ENCODE measurements around the gene CRIP1. TPM values are rescaled to one million over a fixed set of nuclear protein-coding genes. Genes with fewer than 3 reads are reported as not detected.

The CRIP1 gene
- total RNA-seq, 2 experiments from 2014 or later, result 182 to 186 TPM

DNA sequence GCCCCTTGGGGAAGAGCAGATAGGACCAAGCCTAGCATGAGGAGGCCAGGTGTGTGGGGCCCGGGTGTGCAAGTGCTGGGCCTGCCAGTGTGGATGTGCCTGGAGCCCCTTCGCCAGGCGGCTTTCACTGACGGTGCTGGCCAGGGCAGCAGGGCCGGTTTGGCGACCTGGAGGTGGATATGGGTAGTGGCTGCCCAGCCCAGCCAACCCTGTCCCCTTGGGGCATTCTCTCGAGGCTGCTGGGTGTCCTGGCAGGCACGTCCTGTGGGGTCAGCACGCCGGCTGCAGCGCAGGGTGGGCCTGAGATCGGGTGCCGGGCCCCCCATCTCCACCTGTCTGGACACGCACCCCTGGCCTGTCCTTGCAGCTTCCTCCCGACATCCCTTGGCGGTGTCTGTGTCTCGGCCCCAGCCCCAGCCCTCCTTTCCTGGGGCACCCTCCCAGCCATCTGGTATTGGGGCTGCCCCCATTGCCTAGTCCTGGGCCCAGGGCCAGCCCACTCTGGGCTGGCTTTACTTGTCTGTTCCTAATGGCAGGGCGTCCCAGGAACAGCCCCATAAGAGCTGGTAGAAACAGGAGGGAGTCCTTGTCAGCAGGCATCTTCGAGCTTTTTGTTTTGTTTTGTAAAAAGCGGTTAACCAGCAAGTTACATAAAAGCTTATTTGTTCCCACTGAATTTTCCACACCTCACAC is 19.3 kb upstream of the CRIP1 start:
- Mint-ChIP-seq H3K4me3 (no peak overlapping the region), H3K4me1 (no peaks in the 10 kb centered on the region), H3K36me3 (ENCODE audit: low read depth) (peaks cover 8% of the 10 kb centered on the region), H3K27me3 (no peaks in the 10 kb centered on the region), H3K9me3 (ENCODE audit: low read depth) (no peaks in the 10 kb centered on the region), H3K27ac (no peak overlapping the region)
- POLR2A ChIA-PET, result no interaction called here
- CTCF ChIA-PET, result interaction anchor here (0.7 to 1.3 kb wide), 2 partner anchors 22 to 101 kb away, joined by 3 read pairs; no protein-coding TSS in a partner anchor
- no peak for ATAC-seq
- DNase-seq, result no peak
- intact Hi-C loops (cut with DNase I, micrococcal nuclease), result no loop called here

GRCh38 chr14:105467942-105468471 is 18.7 kb upstream of the CRIP1 start:
- Mint-ChIP-seq H3K9me3 (ENCODE audit: low read depth) (no peaks in the 10 kb centered on the region), H3K27me3 (no peaks in the 10 kb centered on the region), H3K4me3 (no peak overlapping the region), H3K4me1 (no peaks in the 10 kb centered on the region), H3K27ac (no peak overlapping the region), H3K36me3 (ENCODE audit: low read depth) (peaks cover 6% of the 10 kb centered on the region)
- ChIA-PET POLR2A (no interaction called here), CTCF (interaction anchor here (0.7 to 1.3 kb wide), 2 partner anchors 21 to 102 kb away, joined by 3 read pairs; no protein-coding TSS in a partner anchor)
- DNase-seq, result no peak
- no peak for ATAC-seq
- intact Hi-C loops (cut with DNase I, micrococcal nuclease), result no loop called here

DNA sequence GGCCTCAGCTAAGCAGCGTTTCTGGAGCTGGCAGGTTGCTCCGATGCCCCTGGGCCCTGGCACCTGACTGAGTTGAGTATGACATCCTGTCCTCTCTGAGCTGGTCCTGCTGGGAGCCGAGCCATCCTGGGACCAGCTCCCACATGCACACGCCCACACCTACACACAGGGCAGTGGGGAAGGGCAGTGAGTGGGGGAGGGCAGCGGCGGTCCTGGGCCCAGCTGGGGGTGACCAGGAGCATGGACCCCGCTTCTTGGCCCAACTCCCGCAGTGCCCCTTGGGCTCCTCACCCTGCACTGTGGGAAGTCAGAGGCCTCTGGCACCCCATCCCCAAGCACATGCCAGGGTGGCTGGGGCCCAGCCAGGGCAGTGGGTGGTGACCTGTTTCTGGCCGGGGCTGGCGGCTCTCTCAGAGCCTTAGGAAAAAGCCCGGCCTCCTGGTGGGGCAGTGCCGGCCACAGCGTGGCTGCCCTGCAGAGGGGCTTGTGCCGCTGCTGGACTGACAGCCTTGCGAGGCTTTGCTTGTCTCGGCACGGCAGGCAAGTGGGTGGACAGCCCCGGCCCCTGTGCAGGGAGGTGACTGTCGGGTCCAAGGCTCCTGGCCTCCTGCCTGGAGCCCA is 18.0 kb upstream of the CRIP1 start:
- no peaks in the 10 kb centered on the region for H3K27me3 Mint-ChIP-seq
- ChIA-PET CTCF (no interaction called here), POLR2A (no interaction called here)
- H3K4me1 Mint-ChIP-seq, result no peaks in the 10 kb centered on the region
- no peak overlapping the region for H3K4me3 Mint-ChIP-seq
- peaks cover 1% of the 10 kb centered on the region for H3K36me3 Mint-ChIP-seq (ENCODE audit: low read depth)
- DNase-seq (no peak), ATAC-seq (no peak)
- intact Hi-C loops (cut with DNase I, micrococcal nuclease), result no loop called here
- H3K9me3 Mint-ChIP-seq (ENCODE audit: low read depth), result no peaks in the 10 kb centered on the region
- H3K27ac Mint-ChIP-seq, result no peak overlapping the region

- Mint-ChIP-seq H3K4me1 (no peaks in the 10 kb centered on the region), H3K27ac (no peak overlapping the region), H3K4me3 (no peak overlapping the region), H3K36me3 (ENCODE audit: low read depth) (no peaks in the 10 kb centered on the region), H3K27me3 (no peaks in the 10 kb centered on the region), H3K9me3 (ENCODE audit: low read depth) (no peaks in the 10 kb centered on the region)
- ATAC-seq, result no peak
- CTCF ChIA-PET, result interaction anchor here (0.9 to 1.4 kb wide), 2 partner anchors 19 to 20 kb away, joined by 3 read pairs; no protein-coding TSS in a partner anchor
- DNase-seq, result no peak
- intact Hi-C loops (cut with DNase I, micrococcal nuclease), result loop anchor here in 1 of 2 experiments (5.0 kb wide), 1 partner anchor 47 kb away; no protein-coding TSS in a partner anchor
- POLR2A ChIA-PET, result no interaction called here
Observed at GRCh38 chr14:105469456-105470349, 17.0 kb upstream of the CRIP1 start.

GRCh38 chr14:105470350-105471296 is 16.1 kb upstream of the CRIP1 start:
- H3K27me3 Mint-ChIP-seq, result no peaks in the 10 kb centered on the region
- ChIA-PET POLR2A (interaction anchor here (1.2 kb wide), 1 partner anchor 19 kb away, joined by 3 read pairs; no protein-coding TSS in a partner anchor), CTCF (interaction anchor here (1.4 kb wide), 1 partner anchor 19 kb away, joined by 3 read pairs; no protein-coding TSS in a partner anchor)
- no peaks in the 10 kb centered on the region for H3K36me3 Mint-ChIP-seq (ENCODE audit: low read depth)
- no peak overlapping the region for H3K4me3 Mint-ChIP-seq
- no peaks in the 10 kb centered on the region for H3K4me1 Mint-ChIP-seq
- intact Hi-C loops (cut with DNase I, micrococcal nuclease), result loop anchor here in 1 of 2 experiments (5.0 kb wide), 1 partner anchor 48 kb away; no protein-coding TSS in a partner anchor
- DNase-seq, result no peak
- no peaks in the 10 kb centered on the region for H3K9me3 Mint-ChIP-seq (ENCODE audit: low read depth)
- no peak for ATAC-seq
- no peak overlapping the region for H3K27ac Mint-ChIP-seq

GRCh38 chr14:105471297-105471821 is 15.3 kb upstream of the CRIP1 start:
- Mint-ChIP-seq H3K36me3 (ENCODE audit: low read depth) (no peaks in the 10 kb centered on the region), H3K9me3 (ENCODE audit: low read depth) (no peaks in the 10 kb centered on the region), H3K27ac (no peak overlapping the region), H3K4me3 (no peak overlapping the region), H3K27me3 (no peaks in the 10 kb centered on the region), H3K4me1 (no peaks in the 10 kb centered on the region)
- DNase-seq (no peak), ATAC-seq (no peak)
- ChIA-PET CTCF (interaction anchor here (1.4 kb wide), 1 partner anchor 18 kb away, joined by 3 read pairs; no protein-coding TSS in a partner anchor), POLR2A (interaction anchor here (1.2 kb wide), 1 partner anchor 18 kb away, joined by 3 read pairs; no protein-coding TSS in a partner anchor)
- intact Hi-C loops (cut with DNase I, micrococcal nuclease), result loop anchor here in 1 of 2 experiments (5.0 kb wide), 1 partner anchor 49 kb away; no protein-coding TSS in a partner anchor

GRCh38 chr14:105471823-105472485 is 14.7 kb upstream of the CRIP1 start:
- Mint-ChIP-seq H3K36me3 (ENCODE audit: low read depth) (no peaks in the 10 kb centered on the region), H3K27ac (no peak overlapping the region), H3K9me3 (ENCODE audit: low read depth) (no peaks in the 10 kb centered on the region), H3K4me1 (no peaks in the 10 kb centered on the region), H3K4me3 (no peak overlapping the region), H3K27me3 (no peaks in the 10 kb centered on the region)
- ChIA-PET CTCF (no interaction called here), POLR2A (interaction anchor here (1.2 kb wide), 1 partner anchor 18 kb away, joined by 3 read pairs; no protein-coding TSS in a partner anchor)
- intact Hi-C loops (cut with DNase I, micrococcal nuclease), result loop anchor here in 1 of 2 experiments (5.0 kb wide), 1 partner anchor 50 kb away; no protein-coding TSS in a partner anchor
- no peak for ATAC-seq
- DNase-seq, result no peak

DNA sequence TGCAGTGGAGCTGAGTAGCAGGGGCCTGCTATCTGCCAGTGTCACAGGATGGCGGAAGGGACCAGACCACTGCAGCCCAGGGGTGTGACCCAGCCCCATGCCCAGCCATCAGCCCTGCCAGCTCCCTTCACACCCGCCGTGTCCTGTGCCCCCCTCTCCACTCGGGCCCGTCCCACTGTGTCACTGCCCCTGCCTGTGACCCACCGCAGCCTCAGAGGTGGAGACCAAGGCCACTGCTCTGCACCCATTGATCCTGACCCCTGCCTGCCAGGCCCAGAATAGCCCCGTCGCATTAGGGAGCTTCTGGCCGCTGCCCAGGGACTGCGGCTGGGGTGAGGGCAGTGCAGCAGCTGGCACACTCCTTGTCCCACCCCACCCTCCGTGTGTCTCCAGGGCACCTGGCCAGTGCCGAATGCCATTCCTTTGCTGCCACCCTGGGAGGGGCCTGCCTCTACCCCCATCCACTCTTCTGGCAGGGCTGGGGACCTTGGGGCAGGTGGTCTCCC is 14.1 kb upstream of the CRIP1 start:
- ChIA-PET CTCF (no interaction called here), POLR2A (no interaction called here)
- ATAC-seq (no peak), DNase-seq (no peak)
- Mint-ChIP-seq H3K27ac (no peak overlapping the region), H3K9me3 (ENCODE audit: low read depth) (no peaks in the 10 kb centered on the region), H3K27me3 (no peaks in the 10 kb centered on the region), H3K4me1 (peaks cover 5% of the 10 kb centered on the region), H3K4me3 (no peak overlapping the region), H3K36me3 (ENCODE audit: low read depth) (no peaks in the 10 kb centered on the region)
- intact Hi-C loops (cut with DNase I, micrococcal nuclease), result loop anchor here in 1 of 2 experiments (5.0 kb wide), 1 partner anchor 50 kb away; no protein-coding TSS in a partner anchor

DNA sequence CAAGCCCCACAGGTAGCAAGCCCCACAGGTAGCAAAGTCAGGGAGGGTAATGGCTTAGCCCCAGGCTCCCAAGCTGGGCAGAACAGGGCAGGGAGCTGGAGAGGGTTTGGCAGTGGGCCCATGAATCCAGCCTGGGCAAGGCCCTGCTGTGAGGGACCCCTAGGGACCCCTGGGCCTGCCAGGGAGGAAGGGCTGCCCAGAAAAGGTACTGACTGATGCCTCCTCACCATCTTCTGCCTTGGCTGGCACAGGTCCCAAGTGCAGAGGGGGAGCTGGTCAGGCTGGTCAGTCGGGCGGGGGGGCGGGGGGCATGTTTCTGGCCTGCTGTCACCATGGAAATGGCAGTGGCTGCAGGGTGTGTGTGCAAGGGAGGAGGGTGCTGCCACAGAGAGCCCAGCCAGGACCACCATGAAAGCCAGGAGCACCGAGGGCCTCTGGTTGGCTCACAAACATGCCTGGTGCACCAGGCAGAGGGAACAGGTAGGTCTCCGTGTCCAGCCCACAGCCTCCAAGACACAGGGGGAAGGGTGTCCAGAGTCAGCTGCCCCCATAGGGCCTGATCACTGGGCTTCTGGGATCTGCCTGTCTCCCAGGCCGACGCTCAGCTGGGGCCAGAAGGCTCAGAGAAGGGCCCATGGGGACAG is 13.5 kb upstream of the CRIP1 start:
- Mint-ChIP-seq H3K27ac (no peak overlapping the region), H3K36me3 (ENCODE audit: low read depth) (no peaks in the 10 kb centered on the region), H3K4me1 (peaks cover 5% of the 10 kb centered on the region), H3K4me3 (no peak overlapping the region), H3K27me3 (no peaks in the 10 kb centered on the region), H3K9me3 (ENCODE audit: low read depth) (no peaks in the 10 kb centered on the region)
- ATAC-seq (no peak), DNase-seq (no peak)
- ChIA-PET CTCF (interaction anchor here (0.6 to 1.2 kb wide), 2 partner anchors 17 to 38 kb away, joined by 3 read pairs; no protein-coding TSS in a partner anchor), POLR2A (interaction anchor here (0.6 to 1.2 kb wide), 2 partner anchors 56 to 454 kb away, joined by 3 read pairs; no protein-coding TSS in a partner anchor)
- intact Hi-C loops (cut with DNase I, micrococcal nuclease), result loop anchor here in 1 of 2 experiments (5.0 kb wide), 1 partner anchor 51 kb away; no protein-coding TSS in a partner anchor
